Neural cell (in vitro differentiated cells): ENCODE measurements around the gene PTCD2.

Experiments used
- EP300 ChIP-seq: fragments of 450-650 bp; conservative IDR thresholded peaks from 2 replicates; pipeline ENCODE4 v1.6.1; 2014; ENCODE audit warnings: antibody characterized with exemption, mild to moderate bottlenecking, moderate library complexity; ENCODE audit not compliant: poor library complexity, severe bottlenecking
- MXI1 ChIP-seq: fragments of 450-650 bp; conservative IDR thresholded peaks from 2 replicates; pipeline ENCODE4 v1.6.1; 2014; ENCODE audit warnings: antibody characterized with exemption, mild to moderate bottlenecking; ENCODE audit not compliant: poor library complexity, severe bottlenecking
- POLR2AphosphoS5 ChIP-seq: IDR thresholded peaks from 2 replicates; pipeline ENCODE4 v1.6.1; 2012
- TAF1 ChIP-seq: IDR thresholded peaks from 2 replicates; pipeline ENCODE4 v1.6.1; 2012; ENCODE audit warnings: low read depth
- TF ChIP-seq, protein P1 (sequence below): fragments of 450-650 bp; IDR thresholded peaks from 2 replicates; pipeline ENCODE4 v1.5.1; 2014; ENCODE audit warnings: antibody characterized with exemption, mild to moderate bottlenecking, moderate library complexity; ENCODE audit not compliant: poor library complexity, severe bottlenecking
- TF ChIP-seq, protein P2 (sequence below): IDR thresholded peaks from 2 replicates; pipeline ENCODE4 v1.6.1; 2012; ENCODE audit warnings: borderline replicate concordance

GRCh38 chr5:72378639-72379289 is 58.6 kb downstream of the PTCD2 start:
- TF ChIP-seq, protein P1, sequence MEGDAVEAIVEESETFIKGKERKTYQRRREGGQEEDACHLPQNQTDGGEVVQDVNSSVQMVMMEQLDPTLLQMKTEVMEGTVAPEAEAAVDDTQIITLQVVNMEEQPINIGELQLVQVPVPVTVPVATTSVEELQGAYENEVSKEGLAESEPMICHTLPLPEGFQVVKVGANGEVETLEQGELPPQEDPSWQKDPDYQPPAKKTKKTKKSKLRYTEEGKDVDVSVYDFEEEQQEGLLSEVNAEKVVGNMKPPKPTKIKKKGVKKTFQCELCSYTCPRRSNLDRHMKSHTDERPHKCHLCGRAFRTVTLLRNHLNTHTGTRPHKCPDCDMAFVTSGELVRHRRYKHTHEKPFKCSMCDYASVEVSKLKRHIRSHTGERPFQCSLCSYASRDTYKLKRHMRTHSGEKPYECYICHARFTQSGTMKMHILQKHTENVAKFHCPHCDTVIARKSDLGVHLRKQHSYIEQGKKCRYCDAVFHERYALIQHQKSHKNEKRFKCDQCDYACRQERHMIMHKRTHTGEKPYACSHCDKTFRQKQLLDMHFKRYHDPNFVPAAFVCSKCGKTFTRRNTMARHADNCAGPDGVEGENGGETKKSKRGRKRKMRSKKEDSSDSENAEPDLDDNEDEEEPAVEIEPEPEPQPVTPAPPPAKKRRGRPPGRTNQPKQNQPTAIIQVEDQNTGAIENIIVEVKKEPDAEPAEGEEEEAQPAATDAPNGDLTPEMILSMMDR = no peak
- no peak for TF ChIP-seq EP300
- TF ChIP-seq, protein P2, sequence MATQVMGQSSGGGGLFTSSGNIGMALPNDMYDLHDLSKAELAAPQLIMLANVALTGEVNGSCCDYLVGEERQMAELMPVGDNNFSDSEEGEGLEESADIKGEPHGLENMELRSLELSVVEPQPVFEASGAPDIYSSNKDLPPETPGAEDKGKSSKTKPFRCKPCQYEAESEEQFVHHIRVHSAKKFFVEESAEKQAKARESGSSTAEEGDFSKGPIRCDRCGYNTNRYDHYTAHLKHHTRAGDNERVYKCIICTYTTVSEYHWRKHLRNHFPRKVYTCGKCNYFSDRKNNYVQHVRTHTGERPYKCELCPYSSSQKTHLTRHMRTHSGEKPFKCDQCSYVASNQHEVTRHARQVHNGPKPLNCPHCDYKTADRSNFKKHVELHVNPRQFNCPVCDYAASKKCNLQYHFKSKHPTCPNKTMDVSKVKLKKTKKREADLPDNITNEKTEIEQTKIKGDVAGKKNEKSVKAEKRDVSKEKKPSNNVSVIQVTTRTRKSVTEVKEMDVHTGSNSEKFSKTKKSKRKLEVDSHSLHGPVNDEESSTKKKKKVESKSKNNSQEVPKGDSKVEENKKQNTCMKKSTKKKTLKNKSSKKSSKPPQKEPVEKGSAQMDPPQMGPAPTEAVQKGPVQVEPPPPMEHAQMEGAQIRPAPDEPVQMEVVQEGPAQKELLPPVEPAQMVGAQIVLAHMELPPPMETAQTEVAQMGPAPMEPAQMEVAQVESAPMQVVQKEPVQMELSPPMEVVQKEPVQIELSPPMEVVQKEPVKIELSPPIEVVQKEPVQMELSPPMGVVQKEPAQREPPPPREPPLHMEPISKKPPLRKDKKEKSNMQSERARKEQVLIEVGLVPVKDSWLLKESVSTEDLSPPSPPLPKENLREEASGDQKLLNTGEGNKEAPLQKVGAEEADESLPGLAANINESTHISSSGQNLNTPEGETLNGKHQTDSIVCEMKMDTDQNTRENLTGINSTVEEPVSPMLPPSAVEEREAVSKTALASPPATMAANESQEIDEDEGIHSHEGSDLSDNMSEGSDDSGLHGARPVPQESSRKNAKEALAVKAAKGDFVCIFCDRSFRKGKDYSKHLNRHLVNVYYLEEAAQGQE = no peak
- TF ChIP-seq MXI1 = no peak
- TF ChIP-seq TAF1 = no peak
- TF ChIP-seq POLR2AphosphoS5 = no peak
